OCI-LY3 (cell line): ENCODE results near the gene MAN2A1.

Experiments used
- CTCF ChIP-seq: fragments of 200-600, 300-600 bp; sonication (generic); IDR thresholded peaks from 2 replicates; pipeline ENCODE4 v1.5.1; 2014; ENCODE audit warnings: antibody characterized with exemption, low read length, low read depth
- EZH2phosphoT487 ChIP-seq: fragments of 200-600 bp; shearing (Covaris generic); IDR thresholded peaks from 2 replicates; pipeline ENCODE4 v1.6.1; 2018; ENCODE audit warnings: antibody characterized with exemption, mixed run types, low read depth

DNA sequence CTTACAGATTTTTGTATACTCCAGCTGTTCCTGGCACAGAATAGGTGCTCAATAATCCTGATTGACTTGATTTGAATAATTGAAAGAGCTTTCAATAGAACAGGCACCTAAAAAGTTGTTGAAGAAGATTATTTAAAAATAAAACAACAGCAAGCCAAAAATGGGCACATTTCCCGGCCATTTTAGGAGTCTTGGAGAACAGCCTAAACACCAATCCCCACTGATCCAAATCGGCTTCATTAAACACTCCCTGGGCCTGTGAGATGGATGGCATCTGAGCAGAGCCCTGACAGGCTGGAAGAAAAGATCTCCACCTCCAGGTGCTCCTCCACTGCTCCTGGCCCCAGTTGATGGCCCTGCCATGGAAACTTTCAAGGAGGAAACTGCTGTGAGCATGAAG is 213.3 kb downstream of the MAN2A1 start:
- no peak for TF ChIP-seq CTCF
- no peak for TF ChIP-seq EZH2phosphoT487
